ENCODE results near the gene RASSF1. TPM values are rescaled to one million over a fixed set of nuclear protein-coding genes. Genes with fewer than 3 reads are reported as not detected.

Gene RASSF1
- total RNA-seq, 2 experiments from 2014 or later, result 75.8 to 76.5 TPM

DNA sequence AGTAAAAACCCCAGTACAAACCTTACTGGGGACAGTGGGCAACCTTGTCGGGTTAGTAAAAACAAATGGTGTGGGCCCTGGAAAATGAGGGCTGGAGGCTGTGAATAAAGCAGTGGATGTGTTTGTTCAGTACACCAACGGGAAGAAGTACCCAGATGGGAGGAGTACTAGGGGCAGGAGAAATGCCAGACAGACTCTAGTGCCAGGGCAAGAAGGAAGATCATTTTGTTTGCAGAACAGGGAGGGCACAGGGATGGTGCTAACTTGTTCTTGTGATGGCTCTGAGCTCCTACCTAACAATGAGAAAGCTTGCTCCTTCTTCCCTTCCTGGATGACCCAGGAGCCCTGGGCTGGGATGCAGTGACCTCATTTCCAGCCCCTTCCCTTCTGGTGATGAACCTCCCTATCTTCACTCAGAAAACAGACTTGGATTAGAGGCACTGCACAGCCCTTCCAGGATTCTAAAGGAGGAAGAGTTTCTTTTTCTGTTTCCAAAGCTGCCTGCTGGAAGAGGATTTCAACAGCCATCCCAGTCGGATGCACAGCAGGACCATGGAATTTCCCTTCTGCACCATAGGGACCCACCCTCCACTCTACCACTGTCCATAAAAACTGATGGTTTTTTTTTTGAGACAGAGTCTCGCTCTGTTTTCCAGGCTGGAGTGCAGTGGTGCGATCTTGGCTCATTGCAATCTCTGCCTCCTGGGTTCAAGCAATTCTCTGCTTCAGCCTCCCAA is 6.1 kb downstream of the RASSF1 start:
- H3K27ac Mint-ChIP-seq, result peak overlapping the region; percentile 91
- intact Hi-C loops (cut with micrococcal nuclease), result no loop called here
- H3K27me3 Mint-ChIP-seq, result no peaks in the 10 kb centered on the region
- peaks cover 36% of the 10 kb centered on the region for H3K4me1 Mint-ChIP-seq (ENCODE audit: low read depth)
- DNase-seq (no peak), ATAC-seq (no peak)
- TF ChIP-seq CTCF (IDR thresholded peaks at IDR 0.05), result no peak
- ChIA-PET CTCF (interaction anchor here (1.4 to 6.1 kb wide), 3 partner anchors 11 to 109 kb away, joined by 3 to 40 read pairs (median 8); partner anchors contain the start of gene HYAL2), POLR2A (interaction anchor here (0.6 to 12.3 kb wide), 5 partner anchors 14 to 67 kb away, joined by 3 to 137 read pairs (median 4); partner anchors contain the start of genes CYB561D2, HYAL2, HYAL3 and NAA80)
- H3K4me3 Mint-ChIP-seq, result peak overlapping the region; percentile 88
- H3K9me3 Mint-ChIP-seq, result no peaks in the 10 kb centered on the region
- H3K36me3 Mint-ChIP-seq (ENCODE audit: low read depth), result peaks cover 80% of the 10 kb centered on the region

DNA sequence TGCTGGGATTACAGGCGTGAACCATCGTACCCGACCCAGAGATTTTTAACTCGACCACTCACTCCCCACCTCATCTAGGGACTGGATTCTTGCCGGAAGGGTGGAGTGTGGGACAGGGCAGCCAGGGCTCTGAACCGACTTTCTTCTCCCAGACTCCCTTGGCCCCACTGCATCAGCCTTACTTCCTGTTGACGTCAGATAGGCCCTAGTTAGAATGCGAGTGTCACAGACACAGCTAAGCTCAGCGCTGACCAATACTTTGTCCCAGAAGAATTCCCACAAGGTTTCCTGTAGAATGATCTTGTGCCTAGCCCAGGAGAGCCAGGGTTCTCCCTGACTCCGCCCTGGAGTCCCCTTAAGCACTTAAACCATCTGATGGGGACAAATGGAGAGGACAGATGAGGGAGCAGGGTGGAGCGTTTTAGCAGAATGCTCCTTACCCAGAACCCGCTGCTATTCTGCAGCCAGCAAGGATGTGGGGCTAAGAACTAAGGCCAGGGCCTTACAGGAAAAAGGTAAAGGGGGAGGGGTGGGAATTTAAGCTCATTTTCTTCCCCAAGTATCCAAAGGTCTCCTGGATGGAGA is 6.8 kb downstream of the RASSF1 start:
- peaks cover 32% of the 10 kb centered on the region for H3K4me1 Mint-ChIP-seq (ENCODE audit: low read depth)
- H3K9me3 Mint-ChIP-seq, result no peaks in the 10 kb centered on the region
- no peak for TF ChIP-seq CTCF (IDR thresholded peaks at IDR 0.05)
- H3K27me3 Mint-ChIP-seq, result no peaks in the 10 kb centered on the region
- H3K27ac Mint-ChIP-seq, result peak overlapping the region; percentile 91
- POLR2A ChIA-PET, result interaction anchor here (0.7 to 12.3 kb wide), 3 partner anchors 14 to 35 kb away, joined by 3 to 137 read pairs (median 126); partner anchors contain the start of genes CYB561D2, HYAL2, HYAL3 and NAA80
- CTCF ChIA-PET, result interaction anchor here (1.4 to 6.1 kb wide), 3 partner anchors 10 to 108 kb away, joined by 3 to 40 read pairs (median 8); partner anchors contain the start of gene HYAL2
- intact Hi-C loops (cut with micrococcal nuclease), result no loop called here
- ATAC-seq, result no peak
- H3K36me3 Mint-ChIP-seq (ENCODE audit: low read depth), result peaks cover 74% of the 10 kb centered on the region
- DNase-seq, result no peak
- H3K4me3 Mint-ChIP-seq, result peak overlapping the region; percentile 88

DNA sequence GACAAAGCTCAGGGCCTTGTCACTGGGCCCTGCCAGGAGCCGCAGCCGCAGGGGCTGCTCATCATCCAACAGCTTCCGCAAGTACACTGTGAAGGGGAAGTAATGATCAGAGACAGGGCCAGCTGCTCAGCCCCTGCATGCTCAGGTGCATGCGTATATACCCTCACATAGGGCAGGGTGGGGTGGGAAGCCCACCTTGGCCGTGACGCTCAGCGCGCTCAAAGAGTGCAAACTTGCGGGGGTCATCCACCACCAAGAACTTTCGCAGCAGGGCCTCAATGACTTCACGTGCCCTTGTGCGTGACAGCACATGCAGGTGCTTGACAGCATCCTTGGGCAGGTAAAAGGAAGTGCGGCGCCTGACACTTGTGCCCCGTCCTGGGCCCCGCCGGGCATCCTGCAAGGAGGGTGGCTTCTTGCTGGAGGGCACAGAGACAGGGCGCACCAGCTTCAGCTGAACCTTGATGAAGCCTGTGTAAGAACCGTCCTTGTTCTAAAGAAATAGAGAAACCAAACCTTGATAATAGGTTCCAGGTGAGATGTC is 9.2 kb downstream of the RASSF1 start:
- H3K27ac Mint-ChIP-seq, result no peak overlapping the region
- ATAC-seq, result no peak

GRCh38 chr3:50330330-50330729 is 10.3 kb downstream of the RASSF1 start:
- intact Hi-C loops (cut with micrococcal nuclease), result no loop called here
- H3K9me3 Mint-ChIP-seq, result no peaks in the 10 kb centered on the region
- peaks cover 32% of the 10 kb centered on the region for H3K4me1 Mint-ChIP-seq (ENCODE audit: low read depth)
- DNase-seq (no peak), ATAC-seq (no peak)
- CTCF ChIA-PET, result interaction anchor here (2.8 kb wide), 1 partner anchor 84 kb away, joined by 9 read pairs; no protein-coding TSS in a partner anchor
- no peak overlapping the region for H3K4me3 Mint-ChIP-seq
- peaks cover 49% of the 10 kb centered on the region for H3K36me3 Mint-ChIP-seq (ENCODE audit: low read depth)
- POLR2A ChIA-PET, result interaction anchor here (1.0 to 10.9 kb wide), 4 partner anchors 10 to 38 kb away, joined by 3 to 126 read pairs (median 4); partner anchors contain the start of genes HYAL2, IFRD2, RASSF1 and ZMYND10
- no peaks in the 10 kb centered on the region for H3K27me3 Mint-ChIP-seq
- TF ChIP-seq CTCF (IDR thresholded peaks at IDR 0.05), result no peak
- no peak overlapping the region for H3K27ac Mint-ChIP-seq

More for the DNA sequence above, 9.2 kb downstream of the RASSF1 start:
- Mint-ChIP-seq H3K36me3 (ENCODE audit: low read depth) (peaks cover 60% of the 10 kb centered on the region), H3K9me3 (no peaks in the 10 kb centered on the region), H3K27me3 (no peaks in the 10 kb centered on the region), H3K4me1 (ENCODE audit: low read depth) (peaks cover 40% of the 10 kb centered on the region), H3K4me3 (no peak overlapping the region)
- DNase-seq, result no peak
- intact Hi-C loops (cut with micrococcal nuclease), result no loop called here
- no peak for TF ChIP-seq CTCF (IDR thresholded peaks at IDR 0.05)
- ChIA-PET CTCF (no interaction called here), POLR2A (interaction anchor here (0.6 to 10.9 kb wide), 5 partner anchors 9 to 257 kb away, joined by 3 to 126 read pairs (median 5); partner anchors contain the start of genes HYAL2, HYAL3, NAA80 and RASSF1)

Data from activated CD8-positive, alpha-beta T cell treated with anti-CD3 and anti-CD28 coated beads for 36 hours (primary cell).